ENCODE measurements around the gene ARID1A. TPM values are rescaled to one million over a fixed set of nuclear protein-coding genes. Genes with fewer than 3 reads are reported as not detected.
"Not testable (repeated sequence)": the region's sequence is repeated elsewhere in the genome, so short reads cannot be mapped to it uniquely, and the experiment has no call there.

The ARID1A gene
- total RNA-seq, 2 donors from 2014 or later = 110 to 116 TPM

GRCh38 chr1:26786437-26787380 lies 90.9 kb downstream of the ARID1A start:
- peaks cover 7 to 15% of the 10 kb centered on the region in 2 donors for H3K36me3 Mint-ChIP-seq
- H3K27ac Mint-ChIP-seq = peak overlapping the region; percentile 99 to 100
- DNase-seq (ENCODE audit: low spot score in 2 of 2) (peak; percentile 28 to 71), ATAC-seq (peak in 1 of 2 donors; percentile 4)
- H3K9me3 Mint-ChIP-seq = no peaks in the 10 kb centered on the region

DNA sequence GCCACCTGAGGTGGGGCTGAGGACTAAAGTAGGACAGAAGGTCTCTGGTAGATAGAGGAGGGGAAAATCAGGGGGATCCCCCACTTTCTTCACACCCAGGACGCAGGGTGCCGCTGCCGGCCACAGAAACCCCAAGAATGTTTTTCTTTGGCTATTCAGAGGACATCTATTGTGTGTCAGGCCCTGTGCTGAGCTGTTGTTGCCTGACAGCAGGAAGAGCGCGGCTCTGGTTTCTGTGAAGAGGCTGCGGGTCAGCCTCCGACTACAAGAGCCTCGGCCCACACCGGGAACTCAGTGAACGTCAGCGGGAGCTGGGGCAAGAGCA lies 91.5 kb downstream of the ARID1A start:
- H3K27ac Mint-ChIP-seq = peak overlapping the region; percentile 99 to 100
- DNase-seq (ENCODE audit: low spot score in 2 of 2) (peak; percentile 70 to 93), ATAC-seq (peak; percentile 53 to 72)
- H3K36me3 Mint-ChIP-seq = peaks cover 3 to 15% of the 10 kb centered on the region in 2 donors
- no peaks in the 10 kb centered on the region for H3K9me3 Mint-ChIP-seq

- peak; percentile 90 to 91 for DNase-seq (ENCODE audit: low spot score in 2 of 2)
- Mint-ChIP-seq H3K36me3 (peaks cover 6 to 15% of the 10 kb centered on the region in 2 donors), H3K9me3 (no peaks in the 10 kb centered on the region), H3K27ac (peak within 1 kb of the TSS; percentile 99 to 100)
- ATAC-seq = peak; percentile 40 to 58
Observed at GRCh38 chr1:26787706-26788514, 92.1 kb downstream of the ARID1A start, which contains the start of gene PIGV. TSS of gene PIGV (plus strand) at chr1:26787950. CDS start at chr1:26790816, 2,866 bp downstream.

GRCh38 chr1:26788515-26788785 lies 92.6 kb downstream of the ARID1A start:
- Mint-ChIP-seq H3K9me3 (no peaks in the 10 kb centered on the region), H3K27ac (peak overlapping the region; percentile 96 to 99), H3K36me3 (peaks cover 11 to 15% of the 10 kb centered on the region in 2 donors)
- DNase-seq (ENCODE audit: low spot score in 2 of 2) (no peak), ATAC-seq (peak in 1 of 2 donors; percentile 8)

GRCh38 chr1:26788836-26789611 lies 93.2 kb downstream of the ARID1A start:
- DNase-seq (ENCODE audit: low spot score in 2 of 2) (peak; percentile 87 to 90), ATAC-seq (peak; percentile 19 to 27)
- Mint-ChIP-seq H3K27ac (peak overlapping the region; percentile 96 to 99), H3K36me3 (peaks cover 13 to 17% of the 10 kb centered on the region in 2 donors), H3K9me3 (no peaks in the 10 kb centered on the region)

GRCh38 chr1:26789612-26789865 lies 93.7 kb downstream of the ARID1A start:
- no peaks in the 10 kb centered on the region for H3K9me3 Mint-ChIP-seq
- DNase-seq (ENCODE audit: low spot score in 2 of 2) (no peak), ATAC-seq (no peak)
- H3K36me3 Mint-ChIP-seq = peaks cover 15 to 22% of the 10 kb centered on the region in 2 donors
- peak overlapping the region; percentile 96 to 99 for H3K27ac Mint-ChIP-seq

DNA sequence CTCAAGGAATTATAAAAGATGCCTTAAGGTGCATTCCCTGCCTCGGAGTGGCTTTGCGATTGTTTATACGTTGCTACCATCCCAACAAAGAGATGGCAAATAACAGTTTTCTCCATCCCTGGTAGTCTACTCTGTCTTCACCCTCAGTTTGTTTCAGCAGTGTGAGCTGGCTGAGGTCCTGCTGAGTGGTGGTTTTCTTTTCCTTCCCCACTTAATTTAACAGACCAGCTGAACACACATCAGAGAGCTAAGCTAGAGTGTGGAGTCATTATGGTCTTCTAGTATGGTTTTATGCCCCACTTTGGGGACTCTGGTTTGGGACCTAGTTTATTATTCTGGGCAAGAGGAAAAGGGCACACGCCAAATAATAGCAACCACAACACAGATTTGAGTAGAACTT lies 94.1 kb downstream of the ARID1A start:
- peak overlapping the region; percentile 96 to 99 for H3K27ac Mint-ChIP-seq
- H3K9me3 Mint-ChIP-seq = no peaks in the 10 kb centered on the region
- ATAC-seq = peak; percentile 28 to 50

GRCh38 chr1:26790551-26790953 lies 94.7 kb downstream of the ARID1A start:
- Mint-ChIP-seq H3K9me3 (no peaks in the 10 kb centered on the region), H3K36me3 (peaks cover 21 to 28% of the 10 kb centered on the region in 2 donors), H3K27ac (peak overlapping the region; percentile 96 to 99)
- DNase-seq (ENCODE audit: low spot score in 2 of 2) (peak; percentile 46 to 67), ATAC-seq (peak; percentile 30 to 64)

More for the DNA sequence above, 94.1 kb downstream of the ARID1A start:
- H3K36me3 Mint-ChIP-seq = peaks cover 19 to 26% of the 10 kb centered on the region in 2 donors
- peak in 1 of 2 donors; percentile 44 for DNase-seq (ENCODE audit: low spot score in 2 of 2)

GRCh38 chr1:26791148-26791547 lies 95.3 kb downstream of the ARID1A start:
- H3K36me3 Mint-ChIP-seq = peaks cover 21 to 28% of the 10 kb centered on the region in 2 donors
- ATAC-seq = no peak
- no peaks in the 10 kb centered on the region for H3K9me3 Mint-ChIP-seq

GRCh38 chr1:26791626-26792025 lies 95.8 kb downstream of the ARID1A start:
- Mint-ChIP-seq H3K36me3 (peaks cover 21 to 28% of the 10 kb centered on the region in 2 donors), H3K27ac (peak overlapping the region; percentile 96 to 99), H3K9me3 (no peaks in the 10 kb centered on the region)
- no peak for ATAC-seq
- no peak for DNase-seq (ENCODE audit: low spot score in 2 of 2)

More at GRCh38 chr1:26791148-26791547, 95.3 kb downstream of the ARID1A start:
- no peak for DNase-seq (ENCODE audit: low spot score in 2 of 2)
- peak overlapping the region; percentile 96 to 99 for H3K27ac Mint-ChIP-seq

DNA sequence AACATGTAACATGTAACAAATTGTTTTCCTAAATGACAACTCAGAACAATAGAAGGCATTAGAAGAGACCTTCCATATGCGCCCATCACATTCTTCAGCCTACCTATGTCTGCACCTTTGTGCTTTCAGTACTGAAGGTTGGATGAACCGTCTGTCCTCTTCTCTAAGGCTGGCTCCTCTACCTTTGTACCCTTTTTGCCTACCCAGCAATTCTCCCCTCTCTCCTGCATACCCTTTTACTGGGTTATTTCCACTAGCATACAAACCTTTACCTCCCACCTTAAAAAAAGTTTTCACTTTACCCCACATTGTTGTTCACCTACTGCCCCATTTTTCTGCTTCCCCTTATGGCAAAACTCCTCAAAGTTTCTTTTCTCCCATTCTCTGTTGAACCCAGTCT lies 97.1 kb downstream of the ARID1A start:
- ATAC-seq (no peak), DNase-seq (ENCODE audit: low spot score in 2 of 2) (no peak)
- H3K36me3 Mint-ChIP-seq = peaks cover 21 to 23% of the 10 kb centered on the region in 2 donors
- no peaks in the 10 kb centered on the region for H3K9me3 Mint-ChIP-seq
- H3K27ac Mint-ChIP-seq = no peak overlapping the region

GRCh38 chr1:26794391-26794790 lies 98.6 kb downstream of the ARID1A start:
- Mint-ChIP-seq H3K36me3 (peaks cover 13 to 21% of the 10 kb centered on the region in 2 donors), H3K27ac (peak overlapping the region in 1 of 2 donors; percentile 45), H3K9me3 (no peaks in the 10 kb centered on the region)
- DNase-seq (ENCODE audit: low spot score in 2 of 2) = no peak
- no peak for ATAC-seq

GRCh38 chr1:26797627-26798026 lies 101.8 kb downstream of the ARID1A start:
- Mint-ChIP-seq H3K36me3 (peaks cover 13 to 29% of the 10 kb centered on the region in 2 donors), H3K27ac (peak overlapping the region in 1 of 2 donors; percentile 30), H3K9me3 (peaks cover 0 to 4% of the 10 kb centered on the region in 2 donors)
- ATAC-seq (no peak), DNase-seq (ENCODE audit: low spot score in 2 of 2) (no peak)

GRCh38 chr1:26799479-26800142 lies 103.8 kb downstream of the ARID1A start:
- DNase-seq (ENCODE audit: low spot score in 2 of 2) = no peak

DNA sequence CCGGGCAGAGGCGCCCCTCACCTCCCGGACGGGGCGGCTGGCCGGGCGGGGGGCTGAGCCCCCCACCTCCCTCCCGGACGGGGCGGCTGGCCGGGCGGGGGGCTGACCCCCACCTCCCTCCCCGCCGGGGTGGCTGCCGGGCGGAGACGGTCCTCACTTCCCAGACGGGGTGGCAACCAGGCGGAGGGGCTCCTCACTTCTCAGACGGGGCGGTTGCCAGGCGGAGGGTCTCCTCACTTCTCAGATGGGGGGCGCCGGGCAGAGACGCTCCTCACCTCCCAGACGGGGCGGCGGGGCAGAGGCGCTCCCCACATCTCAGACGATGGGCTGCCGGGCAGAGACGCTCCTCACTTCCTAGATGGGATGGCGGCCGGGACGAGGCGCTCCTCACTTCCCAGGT lies 108.1 kb downstream of the ARID1A start:
- H3K36me3 Mint-ChIP-seq = peaks cover 0 to 11% of the 10 kb centered on the region in 2 donors
- DNase-seq (ENCODE audit: low spot score in 2 of 2); ATAC-seq; H3K9me3 Mint-ChIP-seq; H3K27ac Mint-ChIP-seq: not testable (repeated sequence)

More at GRCh38 chr1:26799479-26800142, 103.8 kb downstream of the ARID1A start:
- H3K27ac Mint-ChIP-seq = peak overlapping the region; percentile 14 to 82
- peaks cover 0 to 4% of the 10 kb centered on the region in 2 donors for H3K9me3 Mint-ChIP-seq
- peaks cover 5 to 17% of the 10 kb centered on the region in 2 donors for H3K36me3 Mint-ChIP-seq
- ATAC-seq = peak; percentile 78 to 86

DNA sequence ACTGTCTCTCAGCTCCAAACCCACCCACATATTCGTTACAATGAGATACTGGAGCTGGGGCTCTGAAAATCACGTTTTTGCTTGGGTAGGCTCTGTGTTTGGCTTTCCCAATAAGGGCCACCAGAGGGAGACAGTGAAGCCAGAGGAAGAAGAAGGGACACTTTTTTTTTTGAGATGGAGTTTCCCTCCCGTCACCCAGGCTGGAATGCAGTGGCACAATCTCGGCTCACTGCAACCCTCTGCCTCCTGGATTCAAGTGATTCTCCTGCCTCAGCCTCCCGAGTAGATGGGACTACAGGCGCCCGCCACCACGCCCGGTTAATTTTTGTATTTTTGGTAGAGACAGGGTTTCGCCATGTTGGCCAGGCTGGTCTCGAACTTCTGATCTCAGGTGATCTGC lies 114.3 kb downstream of the ARID1A start:
- peak in 1 of 2 donors; percentile 73 for DNase-seq (ENCODE audit: low spot score in 2 of 2)
- not testable (repeated sequence) for H3K36me3 Mint-ChIP-seq, H3K9me3 Mint-ChIP-seq
- ATAC-seq = peak; percentile 57 to 83
- H3K27ac Mint-ChIP-seq = peak overlapping the region in 1 of 2 donors; percentile 50
